Measurements from ENCODE around the gene CELF2. TPM values are rescaled to one million over a fixed set of nuclear protein-coding genes. Genes with fewer than 3 reads are reported as not detected.

The CELF2 gene
- total RNA-seq, 1 donor = 21.9 TPM

DNA sequence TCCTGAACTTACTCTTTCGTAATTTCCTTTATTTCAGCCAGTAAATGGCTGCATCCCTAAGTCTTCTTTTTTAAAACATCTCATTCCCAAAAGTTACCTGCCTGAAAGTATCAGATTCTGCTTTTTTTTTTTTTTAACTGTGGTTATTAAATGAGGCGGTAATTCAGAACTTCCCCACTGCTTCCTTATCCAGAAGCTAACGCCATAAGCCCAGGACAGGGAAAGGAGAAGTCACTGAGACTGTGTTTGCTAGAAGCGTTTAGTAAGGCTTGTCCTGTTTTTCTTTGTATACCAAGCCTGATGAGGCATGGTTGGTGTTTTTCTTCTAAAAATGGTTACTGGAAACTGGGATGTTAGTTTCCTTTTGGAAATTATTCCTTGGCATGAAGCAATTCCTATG, 197.8 kb downstream of the CELF2 start:
- no peak for DNase-seq (ENCODE audit: low read depth)
- TF ChIP-seq, protein P1, sequence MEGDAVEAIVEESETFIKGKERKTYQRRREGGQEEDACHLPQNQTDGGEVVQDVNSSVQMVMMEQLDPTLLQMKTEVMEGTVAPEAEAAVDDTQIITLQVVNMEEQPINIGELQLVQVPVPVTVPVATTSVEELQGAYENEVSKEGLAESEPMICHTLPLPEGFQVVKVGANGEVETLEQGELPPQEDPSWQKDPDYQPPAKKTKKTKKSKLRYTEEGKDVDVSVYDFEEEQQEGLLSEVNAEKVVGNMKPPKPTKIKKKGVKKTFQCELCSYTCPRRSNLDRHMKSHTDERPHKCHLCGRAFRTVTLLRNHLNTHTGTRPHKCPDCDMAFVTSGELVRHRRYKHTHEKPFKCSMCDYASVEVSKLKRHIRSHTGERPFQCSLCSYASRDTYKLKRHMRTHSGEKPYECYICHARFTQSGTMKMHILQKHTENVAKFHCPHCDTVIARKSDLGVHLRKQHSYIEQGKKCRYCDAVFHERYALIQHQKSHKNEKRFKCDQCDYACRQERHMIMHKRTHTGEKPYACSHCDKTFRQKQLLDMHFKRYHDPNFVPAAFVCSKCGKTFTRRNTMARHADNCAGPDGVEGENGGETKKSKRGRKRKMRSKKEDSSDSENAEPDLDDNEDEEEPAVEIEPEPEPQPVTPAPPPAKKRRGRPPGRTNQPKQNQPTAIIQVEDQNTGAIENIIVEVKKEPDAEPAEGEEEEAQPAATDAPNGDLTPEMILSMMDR (IDR thresholded peaks at IDR 0.05; ENCODE audit: insufficient read depth, low read length) = no peak
- no peak overlapping the region for H3K4me3 ChIP-seq (ENCODE audit: low read depth, low read length)

DNA sequence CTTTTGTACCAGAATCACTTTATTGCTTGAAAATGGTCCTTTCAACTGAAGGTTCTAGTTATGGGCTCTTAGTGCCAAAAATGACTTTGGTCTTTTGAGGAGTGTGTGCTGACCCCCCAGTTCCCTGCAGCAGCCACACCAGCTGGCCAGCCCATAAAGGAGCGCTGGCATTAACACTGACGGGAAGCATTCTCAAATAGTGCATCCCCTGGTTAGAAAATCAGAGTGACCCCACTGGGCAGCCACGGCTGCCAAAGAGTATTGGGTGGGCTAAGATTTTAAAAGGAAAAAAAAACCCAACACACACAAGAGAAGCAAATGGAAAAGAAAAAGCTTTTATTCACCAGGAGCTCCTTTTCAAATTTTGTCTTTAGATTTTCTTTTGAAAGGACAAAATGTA, 199.8 kb downstream of the CELF2 start:
- TF ChIP-seq, protein P1 (IDR thresholded peaks at IDR 0.05; ENCODE audit: insufficient read depth, low read length) = no peak
- H3K4me3 ChIP-seq (ENCODE audit: low read depth, low read length) = no peak overlapping the region
- DNase-seq (ENCODE audit: low read depth) = no peak

DNA sequence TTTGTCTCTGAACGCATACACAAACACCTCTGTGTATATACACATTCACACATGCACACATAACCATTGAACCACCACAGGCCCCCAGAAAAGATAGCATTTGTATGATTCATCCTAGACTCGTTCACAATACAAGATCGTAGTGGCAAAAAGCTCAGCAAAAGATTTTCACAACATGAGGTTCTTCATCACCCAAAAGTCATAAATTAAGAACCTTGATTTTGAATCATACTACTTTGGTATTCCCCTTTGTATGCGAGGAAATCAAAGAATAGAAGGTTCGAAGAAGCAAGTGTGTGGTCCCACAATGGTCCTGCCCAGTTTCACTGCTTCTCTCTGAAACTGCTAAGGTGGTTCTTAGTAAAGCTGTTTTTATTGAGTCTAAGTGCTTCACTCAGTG, 200.7 kb downstream of the CELF2 start:
- no peak for DNase-seq (ENCODE audit: low read depth)
- TF ChIP-seq, protein P1 (IDR thresholded peaks at IDR 0.05; ENCODE audit: insufficient read depth, low read length) = no peak

DNA sequence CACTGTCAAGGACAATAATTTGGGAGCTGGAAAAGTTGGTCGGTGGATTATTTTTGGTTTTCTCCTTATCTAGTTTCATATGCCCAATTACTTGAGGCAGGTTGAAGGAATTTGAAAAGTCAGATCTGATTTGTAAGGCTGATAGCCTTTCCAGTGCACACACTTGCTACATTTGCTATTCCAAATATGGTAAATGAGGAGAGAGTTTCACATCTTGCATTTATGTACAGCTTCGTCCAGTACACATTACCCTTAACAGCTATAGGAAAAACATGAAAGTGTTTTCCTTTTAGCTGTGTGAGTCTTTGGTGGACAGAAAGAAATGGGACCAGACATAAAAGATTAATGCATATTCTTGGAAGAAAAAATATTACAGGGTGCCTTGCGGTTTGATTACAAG, 201.8 kb downstream of the CELF2 start:
- DNase-seq (ENCODE audit: low read depth) = no peak
- TF ChIP-seq, protein P1 (IDR thresholded peaks at IDR 0.05; ENCODE audit: insufficient read depth, low read length) = no peak

More for the DNA sequence above, 200.7 kb downstream of the CELF2 start:
- no peak overlapping the region for H3K4me3 ChIP-seq (ENCODE audit: low read depth, low read length)

DNA sequence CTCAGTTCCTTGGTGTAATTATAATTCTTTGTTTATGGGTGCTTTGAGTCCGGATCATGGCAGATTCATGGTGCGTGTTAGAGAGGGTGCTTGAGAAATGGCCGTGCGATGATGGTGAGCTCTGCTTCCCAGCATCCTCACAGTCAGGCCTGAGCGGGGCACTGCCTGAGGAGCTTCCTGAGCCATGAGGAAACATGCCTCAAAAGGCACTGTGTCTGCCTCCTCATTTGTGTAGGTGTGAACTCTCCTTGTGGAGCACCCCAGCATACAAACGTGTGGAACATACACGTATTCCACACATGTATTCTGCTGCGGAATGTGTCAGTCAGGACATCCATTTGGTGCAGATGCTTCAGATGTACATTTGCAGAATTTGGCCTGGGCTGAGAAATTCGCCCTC, 205.4 kb downstream of the CELF2 start:
- H3K4me3 ChIP-seq (ENCODE audit: low read depth, low read length) = no peak overlapping the region
- DNase-seq (ENCODE audit: low read depth) = no peak
- TF ChIP-seq, protein P1 (IDR thresholded peaks at IDR 0.05; ENCODE audit: insufficient read depth, low read length) = no peak

More for the DNA sequence above, 201.8 kb downstream of the CELF2 start:
- H3K4me3 ChIP-seq (ENCODE audit: low read depth, low read length) = no peak overlapping the region

DNA sequence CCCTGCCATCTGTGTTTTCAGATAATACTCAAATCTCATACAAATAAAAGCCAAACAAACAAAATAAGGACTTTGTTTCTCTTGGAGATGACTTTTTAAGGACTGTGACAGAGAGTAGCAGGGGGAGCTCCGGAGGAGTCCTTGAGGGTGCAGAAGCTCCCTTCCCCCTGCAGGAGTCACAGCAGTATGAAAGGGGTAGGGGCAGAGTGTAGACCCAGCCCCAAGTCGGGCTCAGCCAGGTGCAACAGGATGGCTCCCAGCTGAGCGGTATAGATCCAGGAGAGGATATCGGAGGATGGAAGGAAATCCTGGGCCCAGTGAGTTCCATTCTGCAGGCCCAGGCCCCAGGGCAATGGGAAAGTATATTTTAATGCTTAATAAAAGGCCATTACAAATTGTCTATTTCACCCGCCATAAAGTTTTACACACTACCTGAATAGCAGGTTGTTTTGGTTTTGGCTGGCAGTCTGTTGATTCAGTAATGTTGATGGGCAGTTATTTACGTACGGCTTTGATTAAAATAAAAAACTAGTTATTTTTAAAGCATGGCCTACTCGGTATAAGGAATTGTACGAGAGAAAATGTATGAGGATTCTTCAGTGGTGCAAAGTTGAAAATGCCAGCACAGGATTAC, 206.0 kb downstream of the CELF2 start:
- no peak overlapping the region for H3K4me3 ChIP-seq (ENCODE audit: low read depth, low read length)
- TF ChIP-seq, protein P1 (IDR thresholded peaks at IDR 0.05; ENCODE audit: insufficient read depth, low read length) = no peak

DNA sequence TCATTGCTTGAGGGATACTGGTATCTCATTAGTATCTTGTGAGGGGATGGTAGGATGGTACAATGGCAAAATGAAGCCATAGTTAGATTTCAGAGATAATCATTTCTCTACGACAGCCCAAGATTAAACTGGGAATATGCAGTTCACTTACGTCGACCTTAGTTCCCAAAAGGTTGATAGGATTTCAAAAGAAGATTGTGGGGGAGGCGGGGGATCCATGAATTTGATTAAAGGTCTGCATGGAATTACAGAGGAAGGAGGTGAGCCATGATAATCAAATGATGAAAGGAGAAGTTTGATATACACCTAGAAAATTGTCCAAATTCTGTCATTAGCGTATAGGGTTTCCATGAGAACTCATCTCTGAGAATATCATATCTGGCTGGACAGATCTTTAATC, 206.6 kb downstream of the CELF2 start:
- TF ChIP-seq, protein P1 (IDR thresholded peaks at IDR 0.05; ENCODE audit: insufficient read depth, low read length) = no peak
- H3K4me3 ChIP-seq (ENCODE audit: low read depth, low read length) = no peak overlapping the region
- no peak for DNase-seq (ENCODE audit: low read depth)

More for the DNA sequence above, 206.0 kb downstream of the CELF2 start:
- no peak for DNase-seq (ENCODE audit: low read depth)

Data from fibroblast of the aortic adventitia (primary cell).